Mucosa of descending colon (tissue), 3 donors: Measurements from ENCODE around the gene TXNRD2. TPM values are rescaled to one million over a fixed set of nuclear protein-coding genes. Genes with fewer than 3 reads are reported as not detected.

ENCODE experiments used
- ATAC-seq: fragments of 200-7000 bp; cut with Tn5 transposase; one replicate; pipeline ENCODE4 v1.9.1; 2020; ENCODE audit warnings: mild to moderate bottlenecking, moderate library complexity
- DNase-seq, 3 donors: peaks; one replicate each; pipeline ENCODE4 v3.0.0-alpha.2; 2020
- H3K36me3 ChIP-seq: fragments of 200-600 bp; one replicate; pipeline ENCODE4 v1.8.0; 2021; ENCODE audit warnings: low read depth, mild to moderate bottlenecking
- H3K4me1 ChIP-seq: fragments of 200-600 bp; one replicate; pipeline ENCODE4 v1.8.0; 2021; ENCODE audit warnings: low read depth, mild to moderate bottlenecking
- H3K4me3 ChIP-seq: fragments of 200-600 bp; one replicate; pipeline ENCODE4 v1.8.0; 2021; ENCODE audit warnings: mild to moderate bottlenecking
- H3K9me3 ChIP-seq: fragments of 200-600 bp; one replicate; pipeline ENCODE4 v1.8.0; 2021; ENCODE audit warnings: mild to moderate bottlenecking
- intact Hi-C, 2 donors: fragments of 100-400 bp; cut with DNase I in 1 of 2; cut with micrococcal nuclease in 1 of 2; formaldehyde crosslinking; loops; one replicate each; pipeline versions ENCODE4 v1.11.0 to v1.11.1; 2022; cut with DNase I, micrococcal nuclease
- total RNA-seq, 3 donors: library from RNA; stranded (reverse); fragmentation: NEBNext Ultra II Directional in 2 of 3; extraction: Animal tissue kit (Norgen Biotek cat#: 25700) in 2 of 3; gene quantifications; one replicate each; pipeline versions ENCODE4 v1.2.1 to v1.2.4, GENCODE V29; 2021 to 2023
- TF ChIP-seq, protein P1 (sequence below): fragments of 200-600 bp; IDR thresholded peaks from one replicate; pipeline ENCODE4 v1.8.0; 2022; ENCODE audit warnings: antibody characterized with exemption, mild to moderate bottlenecking
- donor health status: DM: no; HTN: no; CAD: no; lungs with moderate emphysema.
- donor health status: DM: no; HTN: no; CAD: no.
- donor health status: DM: no; HTN: yes; CAD: no.

The TXNRD2 gene
- total RNA-seq, 3 donors from 2014 or later: 20.9 to 23.6 (median 22.6) TPM

DNA sequence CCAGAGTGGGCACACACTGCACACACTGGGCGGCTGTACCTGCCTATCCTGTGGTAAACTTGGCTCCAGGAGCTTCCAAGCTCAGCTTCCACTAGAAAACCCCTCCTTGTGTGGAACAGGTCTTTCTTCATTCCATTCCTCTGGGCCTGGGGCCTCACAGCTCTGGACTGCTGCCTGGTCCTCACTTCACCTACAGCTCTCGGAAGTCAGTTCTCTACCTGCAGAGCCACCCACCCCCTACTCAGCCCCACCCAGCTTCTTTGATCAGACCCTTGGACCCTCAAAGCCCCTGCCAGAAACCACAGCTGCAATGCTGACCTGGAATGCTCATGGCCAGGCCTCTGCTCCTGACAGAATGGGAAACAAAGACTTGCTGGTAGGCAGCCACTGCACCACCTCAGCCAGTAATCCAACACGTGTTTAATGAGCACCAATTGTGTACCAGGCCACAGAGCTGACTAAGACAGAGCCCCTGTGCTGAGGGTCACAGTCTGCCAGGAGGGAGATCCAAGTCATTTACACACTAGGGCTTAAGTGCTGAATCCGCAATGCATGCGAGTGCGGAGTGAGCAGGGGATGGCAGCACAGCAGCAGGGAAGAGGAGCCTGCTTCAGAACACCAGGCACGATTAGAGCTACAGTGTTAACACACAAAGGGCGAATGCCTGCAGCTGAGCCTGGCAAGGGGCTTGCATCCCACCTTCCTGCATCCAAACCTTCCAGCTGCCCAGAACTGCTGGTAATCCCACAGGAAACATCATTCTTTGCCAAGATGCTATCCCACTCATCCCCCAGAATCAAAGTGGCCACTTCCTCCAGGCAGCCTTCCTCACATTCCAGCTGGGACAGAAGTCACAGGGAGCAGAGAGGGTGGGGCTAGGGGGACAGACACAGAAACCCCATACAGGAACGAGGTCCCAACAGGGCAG lies 91.5 kb downstream of the TXNRD2 start:
- Histone ChIP-seq H3K9me3 (no peaks in the 10 kb centered on the region), H3K4me3 (no peak overlapping the region), H3K4me1 (peaks cover 13% of the 10 kb centered on the region), H3K36me3 (peaks cover 4% of the 10 kb centered on the region)
- ATAC-seq: no peak
- TF ChIP-seq, protein P1, sequence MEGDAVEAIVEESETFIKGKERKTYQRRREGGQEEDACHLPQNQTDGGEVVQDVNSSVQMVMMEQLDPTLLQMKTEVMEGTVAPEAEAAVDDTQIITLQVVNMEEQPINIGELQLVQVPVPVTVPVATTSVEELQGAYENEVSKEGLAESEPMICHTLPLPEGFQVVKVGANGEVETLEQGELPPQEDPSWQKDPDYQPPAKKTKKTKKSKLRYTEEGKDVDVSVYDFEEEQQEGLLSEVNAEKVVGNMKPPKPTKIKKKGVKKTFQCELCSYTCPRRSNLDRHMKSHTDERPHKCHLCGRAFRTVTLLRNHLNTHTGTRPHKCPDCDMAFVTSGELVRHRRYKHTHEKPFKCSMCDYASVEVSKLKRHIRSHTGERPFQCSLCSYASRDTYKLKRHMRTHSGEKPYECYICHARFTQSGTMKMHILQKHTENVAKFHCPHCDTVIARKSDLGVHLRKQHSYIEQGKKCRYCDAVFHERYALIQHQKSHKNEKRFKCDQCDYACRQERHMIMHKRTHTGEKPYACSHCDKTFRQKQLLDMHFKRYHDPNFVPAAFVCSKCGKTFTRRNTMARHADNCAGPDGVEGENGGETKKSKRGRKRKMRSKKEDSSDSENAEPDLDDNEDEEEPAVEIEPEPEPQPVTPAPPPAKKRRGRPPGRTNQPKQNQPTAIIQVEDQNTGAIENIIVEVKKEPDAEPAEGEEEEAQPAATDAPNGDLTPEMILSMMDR: no peak
- no peak for DNase-seq
- intact Hi-C loops: no loop called here

DNA sequence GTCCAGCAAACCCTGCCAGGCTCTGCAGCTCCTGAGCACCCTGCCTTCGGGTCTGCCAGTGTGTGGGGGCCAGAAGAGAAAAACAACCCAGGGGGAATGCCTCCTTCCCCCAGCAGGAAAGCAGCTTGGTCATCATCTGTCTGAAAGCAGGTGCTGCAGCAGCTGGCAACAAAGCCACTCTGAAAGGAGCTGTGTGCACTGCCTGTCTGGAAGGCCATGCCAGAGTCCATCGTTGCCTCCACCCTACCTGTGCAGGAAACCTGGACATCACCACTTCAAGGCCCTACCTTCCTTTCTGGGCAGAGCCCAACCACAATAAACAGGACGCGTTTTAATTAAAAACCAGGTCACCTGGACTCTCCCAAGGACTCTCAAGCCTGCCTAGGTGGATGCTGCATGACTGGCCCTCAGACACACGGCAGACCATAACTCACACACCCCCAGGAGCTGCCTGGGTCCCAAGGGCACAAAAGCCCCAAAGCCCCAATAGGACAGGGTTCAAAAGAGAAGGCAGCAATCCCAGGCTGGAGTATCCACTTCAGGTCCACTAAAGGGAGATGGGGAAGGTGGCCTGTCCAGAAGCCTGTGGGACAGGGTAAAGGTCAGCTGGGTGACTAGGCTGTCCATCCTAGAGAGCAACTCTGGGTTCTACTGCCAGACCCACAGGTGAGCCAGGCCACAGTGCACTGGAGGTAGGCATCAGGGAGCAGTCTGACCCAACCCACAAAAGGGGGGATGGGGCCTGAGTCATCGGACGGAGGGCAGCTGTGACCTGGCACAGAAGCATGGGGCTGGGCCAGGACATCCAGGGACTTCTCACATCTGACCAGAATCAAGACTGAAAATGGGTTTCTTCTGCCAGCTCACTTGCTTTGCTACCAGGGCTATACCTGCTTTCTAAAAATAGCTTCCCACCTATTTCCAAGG lies 93.1 kb downstream of the TXNRD2 start:
- DNase-seq (no peak), ATAC-seq (peak; percentile 73)
- Histone ChIP-seq H3K36me3 (peaks cover 4% of the 10 kb centered on the region), H3K4me1 (peaks cover 10% of the 10 kb centered on the region), H3K9me3 (no peaks in the 10 kb centered on the region), H3K4me3 (no peak overlapping the region)
- intact Hi-C loops: no loop called here
- TF ChIP-seq, protein P1: no peak

DNA sequence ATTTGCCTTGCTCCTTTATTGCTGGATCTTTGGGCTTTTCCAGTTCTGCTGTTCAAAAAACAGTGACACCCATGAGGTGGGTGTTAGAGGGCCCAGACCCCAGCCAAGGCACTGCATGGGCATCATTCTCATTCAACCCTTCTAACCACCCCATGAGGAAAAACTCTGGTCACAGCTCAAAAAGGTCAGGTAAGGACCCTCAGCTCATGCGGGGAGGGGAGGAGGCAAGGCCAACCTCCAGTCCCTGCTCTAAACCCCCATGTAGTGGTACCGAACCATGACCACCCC lies 94.3 kb downstream of the TXNRD2 start:
- Histone ChIP-seq H3K9me3 (no peaks in the 10 kb centered on the region), H3K4me3 (no peak overlapping the region), H3K4me1 (no peaks in the 10 kb centered on the region), H3K36me3 (peaks cover 4% of the 10 kb centered on the region)
- DNase-seq (no peak), ATAC-seq (no peak)
- intact Hi-C loops: no loop called here
- TF ChIP-seq, protein P1: no peak

DNA sequence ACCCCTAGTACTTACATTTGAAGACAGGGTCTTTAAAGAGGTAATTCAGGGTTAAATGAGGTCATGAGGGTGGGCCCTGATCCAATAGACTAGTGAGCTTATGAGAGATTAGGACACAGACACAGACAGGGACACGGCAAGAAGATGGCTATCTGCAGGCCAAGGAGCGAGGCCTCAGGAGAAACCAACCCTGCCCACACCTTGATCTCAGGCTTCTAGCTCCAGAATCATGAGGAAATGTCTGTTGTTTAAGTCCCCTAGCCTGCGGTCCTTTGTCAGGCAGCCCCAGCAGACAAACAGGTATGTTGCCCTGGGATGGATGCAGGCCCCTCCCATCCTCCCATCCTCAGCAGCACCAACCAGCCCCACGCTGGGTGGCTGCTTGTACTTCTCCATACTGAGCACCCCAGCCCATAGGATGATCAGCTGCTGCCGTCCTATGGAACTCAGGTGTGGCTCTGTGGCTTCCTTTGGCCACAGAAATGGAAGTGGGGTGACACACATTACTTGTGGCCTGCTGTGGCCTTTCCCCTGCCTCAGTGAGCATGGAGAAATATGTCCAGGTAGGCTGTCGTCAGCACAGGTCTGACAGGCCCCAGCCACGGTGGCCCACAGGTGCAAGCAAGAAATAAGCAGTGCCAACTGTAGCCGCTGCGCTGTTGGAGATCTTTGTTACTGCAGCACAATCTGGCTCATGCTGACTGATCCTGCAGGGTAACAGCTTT lies 94.8 kb downstream of the TXNRD2 start:
- Histone ChIP-seq H3K9me3 (no peaks in the 10 kb centered on the region), H3K4me3 (no peak overlapping the region), H3K36me3 (peaks cover 3% of the 10 kb centered on the region), H3K4me1 (no peaks in the 10 kb centered on the region)
- DNase-seq (no peak), ATAC-seq (no peak)
- TF ChIP-seq, protein P1: no peak
- intact Hi-C loops: no loop called here

DNA sequence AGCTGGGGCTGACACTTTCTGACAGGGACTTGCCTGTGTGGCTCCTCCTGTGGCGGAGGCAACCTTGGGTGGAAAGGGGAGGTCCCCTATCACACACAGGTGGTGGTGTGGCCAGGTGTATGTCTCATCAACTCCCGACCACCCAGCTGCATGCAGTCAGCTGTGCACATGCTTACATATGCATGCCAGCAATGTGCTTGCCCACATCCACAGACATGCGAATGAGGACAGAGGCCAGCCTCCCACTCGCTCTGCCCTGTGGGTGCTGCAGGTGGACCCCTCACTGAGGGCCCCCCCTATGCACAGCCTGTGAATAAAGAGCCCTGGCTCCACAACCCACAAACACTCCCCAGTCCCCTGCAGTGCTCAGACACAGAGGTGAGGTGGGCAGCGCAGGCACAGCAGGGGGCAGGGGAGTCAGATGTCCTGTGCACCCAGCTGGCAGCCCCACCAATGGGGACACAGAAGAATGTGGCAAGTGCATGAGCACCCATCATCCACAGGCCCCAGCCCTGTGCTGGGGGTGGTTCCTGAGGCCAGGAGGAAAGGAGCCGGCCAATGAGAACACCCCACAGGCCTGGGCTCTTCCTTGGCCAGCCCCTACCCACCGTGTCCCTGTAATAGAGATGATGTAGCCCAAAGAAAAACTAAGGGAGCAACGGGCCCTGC lies 96.4 kb downstream of the TXNRD2 start:
- intact Hi-C loops: no loop called here
- no peaks in the 10 kb centered on the region for H3K4me1 ChIP-seq
- no peaks in the 10 kb centered on the region for H3K36me3 ChIP-seq
- ATAC-seq (no peak), DNase-seq (no peak)
- H3K9me3 ChIP-seq: no peaks in the 10 kb centered on the region
- H3K4me3 ChIP-seq: no peak overlapping the region
- TF ChIP-seq, protein P1: no peak
